ENCODE data around the gene TNFRSF19.
"Not testable (repeated sequence)": the region's sequence is repeated elsewhere in the genome, so short reads cannot be mapped to it uniquely, and the experiment has no call there.

Gene TNFRSF19

DNA sequence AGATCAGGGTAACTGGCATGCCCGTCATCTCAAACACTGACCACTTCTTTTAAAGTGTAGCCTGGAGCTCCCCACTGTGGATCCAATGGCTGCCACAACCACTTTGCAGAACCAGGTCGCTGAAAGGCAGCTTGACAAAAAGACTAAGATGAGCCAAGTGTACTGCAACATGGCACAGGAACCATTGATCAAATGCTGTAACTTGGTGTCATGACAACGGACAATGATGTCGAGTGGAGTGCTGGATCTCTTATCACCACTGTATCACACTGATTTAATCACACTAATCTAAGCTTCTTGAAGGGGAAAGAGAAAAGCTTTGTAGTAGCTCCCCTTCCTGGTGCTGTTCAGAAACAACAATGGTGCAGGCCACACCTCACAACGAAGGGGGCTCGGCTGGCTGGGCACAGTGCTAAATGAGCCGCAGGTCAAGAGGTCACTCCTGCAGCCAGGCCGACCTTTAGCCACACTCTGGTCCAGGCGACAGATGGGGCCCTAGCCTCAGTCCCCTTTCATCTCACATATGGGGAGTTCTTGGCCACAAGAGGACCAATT, 2.2 kb upstream of the TNFRSF19 start:
- no peak for DNase-seq (ENCODE audit: low read depth in 2 of 3, low spot score in 1 of 3)

DNA sequence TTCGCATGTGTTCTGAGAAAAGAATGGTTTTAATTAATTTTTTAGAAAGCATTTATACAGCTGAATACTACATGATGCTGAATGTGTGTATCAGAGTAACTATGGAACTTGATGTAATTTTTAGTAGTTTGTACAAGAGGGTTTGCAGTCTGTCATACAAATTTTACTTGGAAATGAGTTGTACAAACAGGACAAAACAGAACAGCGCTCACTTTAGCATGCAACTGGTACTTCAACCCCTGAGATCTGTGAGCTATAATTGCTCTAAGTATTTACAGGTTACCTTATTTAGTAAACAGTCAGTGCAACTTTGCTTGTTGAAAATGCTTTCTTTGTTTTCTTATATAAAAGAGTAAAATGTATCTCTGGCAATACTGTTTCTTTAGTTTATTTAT, 706 bp downstream of the TNFRSF19 start:
- DNase-seq (ENCODE audit: low read depth in 2 of 3, low spot score in 1 of 3): no peak

DNA sequence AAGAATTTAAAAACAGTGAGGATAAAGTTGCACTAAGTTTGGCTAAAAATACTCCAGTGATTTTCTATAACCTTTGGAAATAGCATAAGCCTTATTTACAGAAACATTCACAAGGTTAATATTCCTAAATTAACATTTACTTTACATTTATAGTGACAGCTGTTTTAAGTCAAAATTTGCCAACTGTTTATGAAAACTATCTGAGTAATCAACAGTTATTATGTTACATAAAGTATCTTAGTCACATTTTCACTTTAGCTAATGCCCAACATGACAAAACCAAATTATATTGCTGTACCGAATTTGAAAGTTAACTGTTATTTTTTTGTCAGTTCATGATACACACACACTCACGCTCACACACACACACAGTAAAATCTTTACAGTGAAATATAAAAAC, 1.2 kb downstream of the TNFRSF19 start:
- DNase-seq (ENCODE audit: low read depth in 2 of 3, low spot score in 1 of 3): no peak

DNA sequence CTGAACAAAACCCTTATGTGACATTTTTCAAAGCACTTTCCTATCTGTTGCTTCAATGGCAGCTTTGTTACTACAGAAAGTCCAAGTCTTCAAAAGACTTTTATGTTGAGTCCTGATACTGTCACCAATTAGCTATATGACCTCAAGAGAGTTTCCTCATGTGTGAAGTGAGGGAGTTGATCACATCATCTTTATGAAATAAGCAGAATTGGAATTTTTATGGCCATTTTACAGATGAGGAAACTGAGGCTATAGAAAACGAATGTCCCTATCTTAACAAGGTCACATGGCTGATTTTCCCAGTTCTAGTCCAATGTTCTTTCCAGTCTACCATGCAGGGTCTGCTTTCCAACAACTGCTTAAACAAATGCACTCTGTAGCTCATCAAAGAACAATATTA, 2.6 kb downstream of the TNFRSF19 start:
- no peak for DNase-seq (ENCODE audit: low read depth in 2 of 3, low spot score in 1 of 3)

DNA sequence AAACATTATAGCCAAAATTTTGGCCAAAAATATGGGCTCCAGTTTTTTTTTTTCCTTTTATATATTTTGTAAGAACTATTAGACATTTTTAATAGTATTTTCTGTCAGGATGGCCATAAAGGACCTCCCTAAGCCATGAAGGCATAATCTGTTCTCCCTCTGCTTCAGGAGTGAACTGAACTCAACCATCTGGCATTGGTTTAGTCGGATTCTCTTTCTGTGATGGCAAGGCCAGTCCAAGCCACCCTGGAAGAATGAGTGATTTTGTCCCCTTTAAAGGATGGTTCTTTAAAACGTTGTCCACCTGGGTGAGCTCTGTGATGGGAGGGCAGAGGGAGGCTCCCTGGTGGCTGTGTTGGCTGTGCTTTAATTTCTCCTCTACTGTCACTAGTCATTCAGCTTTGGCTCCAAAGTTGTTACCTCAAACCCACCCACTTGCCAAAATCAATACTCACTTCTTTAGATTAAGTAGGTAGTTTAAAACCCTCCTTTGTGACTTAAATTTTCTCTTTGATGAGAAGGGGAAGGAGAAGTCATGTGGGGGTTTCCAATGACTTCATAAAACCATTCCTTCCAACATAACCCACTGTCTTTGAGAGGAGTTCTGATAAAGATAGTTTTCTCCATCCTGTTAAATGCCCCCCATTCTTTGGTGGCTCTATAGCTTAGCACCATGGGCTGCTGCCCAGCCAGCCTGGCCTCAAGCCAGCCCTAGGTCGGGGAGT, 4.4 kb downstream of the TNFRSF19 start:
- no peak for DNase-seq (ENCODE audit: low read depth in 2 of 3, low spot score in 1 of 3)

DNA sequence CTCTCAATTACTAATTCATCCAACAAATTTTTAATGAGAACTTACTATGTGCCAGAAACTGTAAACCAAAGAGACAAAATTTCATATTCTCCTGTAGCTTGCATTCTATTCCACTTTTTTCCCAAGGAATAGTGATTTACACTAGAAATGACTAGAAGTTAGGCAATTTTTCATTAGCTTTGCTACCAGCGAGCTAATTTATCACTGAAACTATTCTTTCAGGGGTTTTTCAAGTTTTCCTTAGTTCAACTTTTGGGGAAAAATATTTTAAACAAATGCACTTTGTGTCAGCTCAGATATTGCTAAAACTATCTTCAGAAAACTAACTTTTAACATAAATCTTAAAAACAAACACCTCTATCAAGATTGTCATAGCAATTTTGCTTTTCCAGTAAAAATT, 5.4 kb downstream of the TNFRSF19 start:
- DNase-seq (ENCODE audit: low read depth in 2 of 3, low spot score in 1 of 3): no peak

DNA sequence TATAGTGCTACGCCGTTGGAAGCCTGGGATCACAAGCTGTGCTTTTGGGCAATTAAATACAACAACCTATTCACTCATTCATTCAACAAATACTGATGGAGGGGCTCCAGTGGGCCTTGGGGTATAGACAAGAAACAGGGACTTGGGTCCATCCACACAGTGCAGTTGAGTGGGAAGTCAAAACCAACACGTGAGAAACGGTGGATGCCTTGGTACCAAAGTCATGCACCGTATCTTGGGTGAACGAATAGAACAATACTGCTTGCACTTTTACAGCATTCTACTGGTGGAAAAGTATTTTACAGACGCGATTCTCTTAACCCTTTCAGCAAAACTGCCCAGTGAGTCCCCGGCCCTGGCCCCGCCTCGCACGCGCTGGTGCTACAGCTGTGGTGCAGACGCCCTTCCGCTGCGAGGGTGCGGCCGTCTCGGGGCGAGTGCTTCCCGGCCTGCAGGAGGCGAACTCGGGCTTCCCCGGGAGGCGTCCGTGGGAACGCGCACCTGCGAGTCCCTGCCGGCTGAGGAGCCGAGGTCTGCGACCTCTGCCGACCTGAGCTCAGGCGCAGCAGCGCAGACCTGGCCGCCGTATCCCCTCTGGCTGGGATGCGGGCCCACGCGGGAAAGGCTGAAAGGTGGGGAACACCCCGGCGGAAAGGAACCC, 8.3 kb downstream of the TNFRSF19 start:
- DNase-seq (ENCODE audit: low read depth in 2 of 3, low spot score in 1 of 3): peak; percentile 53 to 64 (median 56)

DNA sequence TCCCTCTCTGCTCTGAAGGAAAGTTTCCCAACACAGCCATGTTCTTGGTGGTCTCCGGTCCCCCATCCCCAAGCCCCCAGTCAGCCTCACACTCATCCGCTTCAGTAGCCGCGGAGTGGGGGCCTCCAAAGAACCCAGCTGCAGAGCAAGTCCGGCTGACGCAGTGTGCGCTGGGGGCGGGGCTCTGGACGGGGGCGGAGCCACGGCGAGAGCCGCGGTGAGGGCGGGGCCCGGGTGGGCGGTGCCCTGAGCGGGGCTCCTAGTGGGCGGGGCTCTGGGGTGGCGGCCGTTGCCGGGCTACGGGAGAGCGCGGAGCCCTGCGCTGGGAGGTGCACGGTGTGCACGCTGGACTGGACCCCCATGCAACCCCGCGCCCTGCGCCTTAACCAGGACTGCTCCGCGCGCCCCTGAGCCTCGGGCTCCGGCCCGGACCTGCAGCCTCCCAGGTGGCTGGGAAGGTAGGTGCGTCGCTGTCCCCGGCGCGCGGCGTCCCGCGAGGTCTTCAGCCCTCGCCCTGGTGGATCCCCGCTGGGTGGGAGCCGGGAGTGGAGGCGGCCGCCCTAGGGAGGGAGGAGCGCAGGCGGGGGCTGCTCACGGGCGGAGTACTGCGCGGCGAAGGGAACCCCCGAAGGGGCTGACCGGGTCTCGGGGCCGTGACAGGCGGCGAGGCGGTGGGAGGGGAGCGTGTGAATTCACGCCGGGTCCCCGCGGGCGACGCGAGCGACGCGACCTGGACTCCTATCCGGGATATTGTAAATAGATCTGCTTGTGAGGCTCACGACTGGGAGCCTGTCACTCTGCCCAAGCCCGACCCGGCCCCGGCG, 9.1 kb downstream of the TNFRSF19 start:
- DNase-seq (ENCODE audit: low read depth in 2 of 3, low spot score in 1 of 3): peak; percentile 83 to 94 (median 87)

DNA sequence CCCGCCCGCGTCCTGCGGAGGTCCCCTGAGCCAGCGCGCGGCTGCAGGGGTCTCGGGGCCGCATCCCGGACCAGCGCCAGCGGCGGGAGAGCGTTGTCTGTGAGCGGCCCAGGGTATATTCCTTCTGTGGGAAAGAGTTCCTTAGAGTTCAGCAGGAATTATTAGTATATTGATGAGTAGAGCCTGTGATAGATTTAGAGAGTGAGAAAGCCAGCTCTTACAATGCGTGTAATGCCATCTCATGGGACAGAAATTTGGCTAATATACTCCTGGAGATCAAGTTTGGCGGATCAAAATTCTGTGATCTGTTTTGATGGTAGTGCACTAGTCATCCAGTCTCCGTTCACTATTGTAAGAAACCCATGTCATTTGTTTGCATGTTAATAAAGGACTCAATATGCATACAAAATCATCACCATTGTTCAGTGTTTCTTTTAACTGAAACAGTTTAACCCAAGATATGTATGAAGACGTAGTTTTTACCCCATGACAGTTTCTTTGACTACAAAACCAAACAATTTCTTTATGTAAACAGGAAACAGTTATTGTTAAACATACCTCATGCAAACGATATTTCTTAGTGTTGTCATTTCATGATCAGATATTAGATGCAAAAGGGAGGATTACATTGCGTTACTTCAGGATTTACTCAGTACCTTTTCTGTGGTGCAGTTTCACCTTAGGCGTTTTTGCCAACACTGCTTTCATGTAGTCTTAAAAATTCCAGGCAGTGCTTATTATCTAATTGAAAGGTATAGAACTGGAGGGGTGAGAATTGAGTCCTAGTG, 9.9 kb downstream of the TNFRSF19 start:
- no peak for DNase-seq (ENCODE audit: low read depth in 2 of 3, low spot score in 1 of 3)

DNA sequence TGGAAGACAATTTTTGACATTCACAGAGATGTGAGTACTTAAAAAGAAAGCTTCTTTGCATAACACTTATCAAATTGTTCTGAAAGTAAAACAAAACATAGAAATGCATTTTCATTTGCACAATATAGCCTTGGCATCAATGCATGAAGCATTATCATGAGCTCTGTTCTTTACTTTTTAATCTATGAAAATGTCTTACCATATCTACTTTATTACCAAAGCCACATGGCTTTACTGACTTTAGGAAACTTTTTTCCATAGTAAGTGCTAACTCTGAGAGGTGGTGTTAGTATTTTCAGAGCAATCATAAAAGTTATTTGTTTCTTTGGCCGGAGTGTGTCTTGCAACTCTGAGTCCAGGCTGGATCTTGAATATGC, 10.5 kb downstream of the TNFRSF19 start:
- DNase-seq (ENCODE audit: low read depth in 2 of 3, low spot score in 1 of 3): no peak

DNA sequence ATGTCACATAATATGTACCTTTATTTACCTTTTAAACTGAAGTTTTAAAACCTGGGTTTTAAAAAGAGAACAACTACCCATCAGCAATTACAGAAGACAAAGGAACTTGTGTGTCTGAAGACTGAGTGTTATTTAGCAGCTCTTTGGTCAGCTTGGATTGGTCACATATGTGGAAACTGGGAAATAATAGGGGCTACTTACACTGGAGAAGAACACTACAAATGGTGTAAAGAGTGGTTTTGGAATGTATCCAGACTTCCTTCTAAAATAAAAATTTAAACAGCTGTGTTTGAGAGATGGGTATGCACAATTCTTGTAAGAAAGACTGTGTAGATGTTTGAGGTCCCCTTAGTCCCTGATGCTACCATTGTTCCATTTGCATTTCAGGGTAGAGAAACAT, 13.3 kb downstream of the TNFRSF19 start:
- DNase-seq (ENCODE audit: low read depth in 2 of 3, low spot score in 1 of 3): no peak

DNA sequence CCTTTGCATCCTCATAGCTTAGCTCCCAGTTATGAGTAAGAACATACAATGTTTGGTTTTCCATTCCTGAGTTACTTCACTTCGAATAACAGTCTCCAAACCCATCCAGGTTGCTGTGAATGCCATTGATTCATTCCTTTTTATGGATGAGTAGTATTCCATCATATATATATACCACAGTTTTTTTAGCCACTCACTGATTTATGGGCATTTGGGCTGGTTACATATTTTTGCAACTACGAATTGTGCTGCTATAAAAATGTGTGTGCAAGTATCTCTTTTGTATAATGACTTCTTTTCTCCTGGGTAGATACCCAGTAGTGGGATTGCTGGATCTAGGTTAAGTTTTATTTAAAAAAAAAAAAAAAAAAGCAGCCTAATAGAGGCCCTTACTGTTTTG, 14.1 kb downstream of the TNFRSF19 start:
- DNase-seq (ENCODE audit: low read depth in 2 of 3, low spot score in 1 of 3): no peak

DNA sequence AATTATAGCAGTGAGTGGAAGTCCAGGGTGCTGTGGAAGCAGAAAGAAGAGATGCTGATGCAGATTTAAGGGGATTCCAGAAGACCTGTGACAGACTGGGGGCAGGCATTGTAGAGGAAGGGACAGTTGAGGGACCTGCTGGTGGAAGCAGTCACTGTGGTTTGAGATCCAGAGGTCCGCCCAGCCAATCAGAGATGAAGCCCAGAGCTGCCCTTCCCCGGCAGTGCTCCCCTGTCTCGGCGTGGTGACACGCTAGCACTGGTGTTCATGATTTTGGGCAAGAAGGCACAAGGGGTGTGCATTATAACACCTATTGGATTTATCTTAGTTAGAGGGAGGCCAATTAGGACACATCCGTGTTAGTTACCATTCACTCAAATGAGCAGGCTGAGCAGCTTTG, 16.1 kb downstream of the TNFRSF19 start:
- no peak for DNase-seq (ENCODE audit: low read depth in 2 of 3, low spot score in 1 of 3)

DNA sequence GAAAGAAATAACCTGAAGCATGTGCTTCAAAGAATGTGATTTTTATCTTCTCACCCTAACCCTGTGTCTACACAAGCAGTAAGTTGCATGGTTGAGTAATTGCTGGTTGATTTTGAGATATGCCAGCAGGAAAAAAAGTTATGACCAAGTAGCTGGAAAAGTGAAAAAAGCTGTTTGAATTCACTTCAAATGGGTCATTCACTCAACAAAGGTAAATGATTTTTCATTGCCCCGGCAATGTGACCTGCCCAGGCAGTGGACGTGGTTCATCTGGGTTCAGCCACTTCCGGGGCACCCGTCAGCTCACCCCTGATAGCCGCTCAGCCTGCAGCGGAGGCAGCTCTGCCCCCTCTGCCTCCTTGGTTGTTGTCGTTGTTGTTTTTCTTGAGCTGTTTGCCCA, 18.5 kb downstream of the TNFRSF19 start:
- DNase-seq (ENCODE audit: low read depth in 2 of 3, low spot score in 1 of 3): no peak

DNA sequence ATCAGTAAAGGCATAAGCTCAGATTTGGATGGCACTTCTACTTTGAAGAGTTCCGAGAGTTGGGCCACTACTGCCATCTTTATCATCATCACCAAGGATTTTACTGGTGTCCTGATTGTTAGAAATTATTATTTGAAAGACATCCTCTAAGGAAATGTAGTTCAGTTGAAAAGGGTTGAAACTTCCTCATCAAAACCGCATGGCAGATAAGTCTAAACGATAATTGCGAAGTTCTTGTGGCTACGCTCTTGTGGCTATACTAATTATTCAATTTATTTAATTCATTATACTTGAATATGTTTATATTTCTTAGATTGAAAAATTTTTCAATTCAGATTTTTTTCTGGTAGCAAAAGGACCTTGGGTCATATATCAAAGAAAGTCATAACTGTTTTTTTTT, 22.4 kb downstream of the TNFRSF19 start:
- no peak for DNase-seq (ENCODE audit: low read depth in 2 of 3, low spot score in 1 of 3)

DNA sequence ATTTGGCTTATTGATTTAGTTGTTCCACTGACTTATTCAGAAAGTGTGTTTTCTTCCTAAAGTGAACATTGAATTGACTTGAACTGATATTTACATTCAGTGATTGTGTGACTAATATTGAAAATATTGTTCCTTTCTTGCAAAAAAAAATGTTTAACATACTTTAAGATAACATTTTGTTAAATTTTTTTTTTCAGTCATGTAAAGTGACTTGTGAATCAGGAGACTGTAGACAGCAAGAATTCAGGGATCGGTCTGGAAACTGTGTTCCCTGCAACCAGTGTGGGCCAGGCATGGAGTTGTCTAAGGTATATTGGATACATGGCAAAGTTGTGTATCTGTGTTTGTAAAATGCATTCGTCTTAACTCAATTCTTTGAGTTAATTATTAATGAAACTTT, 22.9 kb downstream of the TNFRSF19 start:
- no peak for DNase-seq (ENCODE audit: low read depth in 2 of 3, low spot score in 1 of 3)

DNA sequence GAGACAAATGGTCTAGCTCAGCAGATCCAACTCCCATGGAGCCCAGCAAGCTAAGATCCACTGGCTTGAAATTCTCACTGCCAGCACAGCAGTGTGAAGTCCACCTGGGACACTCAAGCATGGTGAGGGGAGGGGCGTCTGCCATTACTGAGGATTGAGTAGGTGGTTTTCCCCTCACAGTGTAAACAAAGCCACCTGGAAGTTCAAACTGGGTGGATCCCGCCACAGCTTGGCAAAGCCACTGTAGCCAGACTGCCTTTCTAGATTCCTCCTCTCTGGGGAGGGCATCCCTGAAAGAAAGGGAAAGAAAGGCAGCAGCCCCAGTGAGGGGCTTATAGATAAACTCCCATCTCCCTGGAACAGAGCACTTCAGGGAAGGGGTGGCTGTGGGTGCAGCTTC, 24.1 kb downstream of the TNFRSF19 start:
- not testable (repeated sequence) for DNase-seq (ENCODE audit: low read depth in 2 of 3, low spot score in 1 of 3)

DNA sequence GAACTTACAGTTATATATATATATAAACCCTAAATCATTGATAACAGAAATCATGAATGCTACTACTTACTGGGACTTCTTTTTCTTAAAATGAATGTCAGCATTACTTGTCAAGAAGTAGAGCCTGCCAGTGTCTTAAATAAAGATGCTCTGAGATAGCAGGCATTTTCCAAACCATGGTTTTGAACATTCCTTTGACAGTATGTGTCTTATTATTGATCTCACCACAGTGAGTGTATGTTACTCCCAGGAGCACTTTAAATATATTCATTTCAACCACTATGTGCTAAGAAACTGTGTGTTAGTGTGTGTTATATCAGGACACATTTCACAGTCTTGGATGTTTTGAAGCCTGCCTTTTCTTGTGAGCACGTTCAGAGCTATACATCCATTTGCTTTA, 28.2 kb downstream of the TNFRSF19 start:
- DNase-seq (ENCODE audit: low read depth in 2 of 3, low spot score in 1 of 3): no peak

DNA sequence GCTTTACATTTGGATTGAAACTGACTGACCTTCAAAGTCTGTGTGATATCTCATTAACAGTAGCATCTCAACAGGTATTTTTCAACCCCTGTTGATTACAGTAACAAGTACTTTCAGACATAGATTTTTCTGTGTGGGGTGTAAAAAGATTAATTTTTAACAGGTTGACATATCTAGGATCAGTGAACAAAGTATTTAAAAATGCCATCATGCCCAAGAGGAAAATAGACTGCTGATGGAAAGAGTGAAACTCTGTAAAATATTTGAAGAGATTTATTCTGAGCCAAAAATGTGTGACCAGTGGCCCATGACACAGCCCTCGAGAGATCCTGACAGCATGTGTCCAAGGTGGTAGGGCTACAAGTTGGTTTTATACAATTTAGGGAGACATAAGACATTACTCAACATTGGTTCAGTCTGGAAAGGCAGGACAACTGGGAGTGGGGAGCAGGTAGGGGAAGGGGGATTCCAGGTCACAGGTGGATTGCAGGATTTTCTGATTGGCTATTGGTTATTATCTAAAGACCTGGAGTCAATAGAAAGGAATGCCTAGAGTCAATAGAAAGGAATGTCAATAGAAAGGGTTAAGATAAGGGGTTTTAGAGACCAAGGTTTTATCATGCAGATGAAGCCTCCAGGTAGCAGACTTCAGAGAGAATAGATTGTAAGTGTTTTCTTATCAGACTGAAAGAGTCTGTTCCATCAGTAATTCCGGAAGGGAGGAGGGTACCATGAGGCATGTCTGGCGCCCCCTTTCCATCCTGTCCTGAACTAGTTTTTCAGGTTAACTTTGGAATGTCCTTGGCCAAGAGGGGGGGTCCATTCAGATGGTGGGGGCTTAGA, 29.1 kb downstream of the TNFRSF19 start:
- no peak for DNase-seq (ENCODE audit: low read depth in 2 of 3, low spot score in 1 of 3)

DNA sequence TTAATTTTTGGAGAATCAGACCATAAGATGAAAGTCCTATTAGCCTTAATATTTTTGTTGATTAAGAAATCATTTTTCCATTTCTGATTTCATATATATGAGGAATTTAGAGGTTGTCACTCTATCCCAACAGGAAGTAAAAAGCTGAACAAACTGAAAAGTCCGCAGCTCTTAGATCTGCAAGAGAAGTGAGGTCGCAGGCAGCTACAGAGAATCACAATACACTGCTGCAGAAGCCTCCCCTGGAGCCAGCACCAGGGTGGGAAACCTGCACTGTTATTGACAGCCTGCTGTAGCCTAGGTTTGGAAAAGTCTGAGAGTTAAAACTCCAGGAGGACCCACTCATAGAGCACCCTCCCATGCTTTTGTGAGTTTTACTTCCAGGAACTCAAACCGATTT, 29.9 kb downstream of the TNFRSF19 start:
- no peak for DNase-seq (ENCODE audit: low read depth in 2 of 3, low spot score in 1 of 3)

Data from stimulated activated CD4-positive, alpha-beta T cell treated with anti-CD3 and anti-CD28 coated beads, Interleukin-12 subunit alpha, Interleukin-12 subunit beta, amount 100 ng/mL, for 48 hours (primary cell).